ENCODE results near the gene LY6G6D.

GRCh38 chr6:31692886-31693285 lies 22.3 kb upstream of the LY6G6D start:
- TF ChIP-seq EZH2phosphoT487 (IDR thresholded peaks at IDR 0.05; ENCODE audit: low read length) (no peak), CTCF (IDR thresholded peaks at IDR 0.05; ENCODE audit: low read length) (no peak)
